ENCODE data around the gene DHX35. TPM values are rescaled to one million over a fixed set of nuclear protein-coding genes. Genes with fewer than 3 reads are reported as not detected.

Gene DHX35
- total and polyA plus RNA-seq, 9 donors: 7.6 to 10.1 (median 9.2) TPM

Other genes with a start within 250 kb of the DHX35 start
- not detected for gene SLC32A1, start 237.9 kb upstream of the DHX35 start, total RNA-seq
- gene SLC32A1, start 237.9 kb upstream of the DHX35 start, polyA plus RNA-seq (ENCODE audit: insufficient read depth in 1 of 8, insufficient read length in 8 of 8, low replicate concordance in 1 of 8): under 1 TPM in 2 of 8 donors, not detected in 6; 0.04 to 0.05 TPM
- 6.3 TPM for gene ACTR5, start 213.9 kb upstream of the DHX35 start, total RNA-seq
- 1 to 10 TPM; 5.3 to 6.7 (median 6.0) TPM for gene ACTR5, start 213.9 kb upstream of the DHX35 start, polyA plus RNA-seq (ENCODE audit: insufficient read depth in 1 of 8, insufficient read length in 8 of 8, low replicate concordance in 1 of 8)
- gene PPP1R16B, start 156.6 kb upstream of the DHX35 start, total RNA-seq: 5.5 TPM
- 1 to 10 TPM; 4.0 to 5.9 (median 4.9) TPM for gene PPP1R16B, start 156.6 kb upstream of the DHX35 start, polyA plus RNA-seq (ENCODE audit: insufficient read depth in 1 of 8, insufficient read length in 8 of 8, low replicate concordance in 1 of 8)
- 5.7 TPM for gene FAM83D, start 35.9 kb upstream of the DHX35 start, total RNA-seq
- gene FAM83D, start 35.9 kb upstream of the DHX35 start, polyA plus RNA-seq (ENCODE audit: insufficient read depth in 1 of 8, insufficient read length in 8 of 8, low replicate concordance in 1 of 8): 10 to 100 TPM in 3 of 8 donors, 1 to 10 TPM in 5; 6.4 to 13.0 (median 9.5) TPM

All from muscle of leg (tissue), 9 donors.